CD4-positive, alpha-beta T cell treated with Interleukin-17A for 4 hours (primary cell): ENCODE measurements around the gene CIBAR2.

Source experiments
- DNase-seq: peaks from one replicate; pipeline ENCODE4 v3.0.0-alpha.2; 2020; ENCODE audit warnings: mixed read lengths

The CIBAR2 gene

GRCh38 chr16:85144026-85144915 is 32.0 kb upstream of the CIBAR2 start:
- DNase-seq: no peak

- no peak for DNase-seq
Measured at GRCh38 chr16:85142771-85143211, 30.5 kb upstream of the CIBAR2 start.

- no peak for DNase-seq
Measured at GRCh38 chr16:85142129-85142513, 29.8 kb upstream of the CIBAR2 start.

DNA sequence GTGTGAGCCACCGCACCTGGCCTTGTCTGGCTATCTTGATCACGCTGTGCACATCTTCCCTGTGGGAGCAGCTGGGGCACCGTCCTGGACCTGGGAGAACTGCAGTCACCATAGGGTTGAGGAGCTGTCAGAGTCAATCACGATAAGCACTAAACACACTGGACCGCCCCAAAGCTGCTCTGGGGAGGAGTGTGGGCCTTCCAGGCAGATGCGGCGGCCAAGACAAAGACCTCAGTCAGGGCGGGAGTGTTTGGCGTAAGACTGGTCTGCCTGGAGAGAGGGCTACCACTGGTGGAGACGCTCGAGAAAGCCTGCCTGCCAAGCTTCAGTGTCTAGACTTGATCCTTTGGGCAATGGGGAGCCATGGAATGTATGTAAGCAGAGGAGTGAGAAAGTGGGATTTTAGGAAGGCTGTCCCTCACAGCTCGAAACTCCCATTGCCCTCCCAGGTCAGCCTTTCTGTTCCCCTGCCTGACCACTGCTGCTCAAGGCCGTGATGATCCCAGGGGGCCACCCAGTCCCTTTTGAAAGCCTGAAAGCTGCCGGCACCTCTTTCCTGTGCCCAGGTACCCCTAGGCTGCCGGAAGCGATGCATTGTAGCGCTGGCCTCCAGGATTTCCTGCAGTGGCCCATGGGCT is 29.3 kb upstream of the CIBAR2 start:
- no peak for DNase-seq

GRCh38 chr16:85140455-85141012 is 28.3 kb upstream of the CIBAR2 start:
- DNase-seq: no peak

DNA sequence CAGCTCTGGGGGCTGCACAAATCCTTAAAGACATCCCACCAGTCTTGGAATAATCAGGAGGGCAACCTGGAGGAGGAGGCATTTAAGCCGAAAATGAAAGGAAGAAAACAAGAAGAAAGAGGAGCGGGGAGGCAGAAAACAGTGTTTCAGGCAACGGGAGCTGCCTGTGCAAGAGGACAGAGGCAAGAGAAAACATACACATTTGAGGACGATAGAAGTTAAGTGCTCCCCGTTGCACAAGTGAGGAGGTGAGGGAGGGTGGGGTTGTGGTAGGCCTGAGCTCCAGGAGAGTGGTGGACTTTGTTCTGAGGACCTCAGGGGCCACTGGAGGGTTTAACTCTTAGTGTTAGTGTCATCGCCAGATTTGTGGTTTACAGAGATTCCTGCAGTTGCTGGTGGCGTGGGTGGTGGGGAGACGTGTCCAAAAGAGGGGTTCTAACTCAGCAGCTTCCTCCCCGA is 27.6 kb upstream of the CIBAR2 start:
- DNase-seq: no peak

- DNase-seq: no peak
Measured at GRCh38 chr16:85138825-85139627, 26.8 kb upstream of the CIBAR2 start.

DNA sequence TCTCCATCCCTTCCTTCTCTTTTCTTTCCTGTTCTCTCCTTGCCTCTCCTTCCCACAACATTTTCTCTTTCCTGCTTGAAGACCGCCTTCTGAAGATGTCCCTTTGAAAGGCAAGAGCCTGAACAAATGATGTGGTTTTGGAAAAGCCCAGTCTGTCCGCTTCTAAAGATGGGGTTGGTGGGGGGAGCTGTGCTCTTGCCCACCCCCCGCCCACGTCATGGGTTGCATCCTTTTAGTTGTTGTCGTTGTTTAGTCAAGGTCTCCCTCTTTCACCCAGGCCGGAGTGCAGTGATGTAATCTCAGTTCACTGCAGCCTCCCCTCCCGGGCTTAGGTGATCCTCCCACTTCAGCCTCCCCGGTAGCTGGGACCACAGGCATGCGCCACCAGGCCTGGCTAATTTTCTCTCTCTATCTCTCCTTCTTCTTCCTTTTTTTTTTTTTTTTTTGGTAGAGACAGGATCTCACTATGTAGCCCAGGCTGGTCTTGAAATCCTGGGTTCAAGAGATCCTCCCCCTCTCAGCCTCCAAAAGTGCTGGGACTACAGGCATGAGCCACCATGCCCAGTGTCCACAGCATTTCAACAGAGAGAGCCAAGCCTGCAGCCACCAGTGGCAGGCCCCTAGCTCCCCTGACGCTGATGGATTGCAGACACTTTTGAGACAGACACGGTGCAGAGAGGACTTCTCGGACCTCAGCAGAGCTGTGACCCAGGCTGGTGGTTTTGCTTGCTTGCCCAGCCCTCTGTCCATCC is 26.0 kb upstream of the CIBAR2 start:
- no peak for DNase-seq

DNA sequence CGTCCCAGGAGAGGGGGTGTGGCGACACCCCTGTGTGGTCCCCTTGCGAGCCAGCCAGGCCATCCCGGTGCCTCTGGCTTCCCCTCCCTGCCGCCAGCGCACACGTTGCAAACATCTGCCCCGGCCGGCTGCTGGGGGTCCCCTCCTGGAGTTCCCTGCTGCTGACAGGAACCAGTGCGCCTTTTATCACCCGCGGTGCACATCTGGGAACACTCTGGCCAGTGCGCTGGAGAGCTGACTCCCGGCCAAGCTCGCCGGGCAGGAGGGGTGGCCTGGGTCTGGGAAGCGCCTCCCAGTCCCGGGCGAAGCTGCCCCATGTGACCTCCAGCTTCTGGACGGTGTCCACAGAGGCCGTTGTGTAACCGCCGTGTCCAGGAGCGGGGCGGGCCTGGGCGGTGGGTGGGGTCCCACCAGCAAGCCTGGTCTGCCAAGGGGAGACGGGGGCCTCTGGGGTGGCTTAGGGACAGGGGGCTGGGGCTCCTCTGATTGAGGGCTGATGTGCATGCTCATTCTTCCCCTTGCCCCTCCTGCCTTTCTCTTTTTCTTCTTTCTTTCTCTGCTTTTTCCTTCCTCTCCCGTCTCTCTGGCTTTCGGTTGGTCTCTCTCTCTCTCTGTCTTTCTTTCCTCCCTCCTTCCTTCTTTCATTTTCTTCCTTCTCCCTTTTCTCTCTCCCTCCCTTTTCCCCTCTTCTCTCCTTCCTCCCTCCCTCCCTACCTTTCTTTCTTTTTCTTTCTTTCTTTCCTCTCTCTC is 25.2 kb upstream of the CIBAR2 start:
- DNase-seq: no peak

GRCh38 chr16:85136702-85137322 is 24.5 kb upstream of the CIBAR2 start:
- DNase-seq: no peak

DNA sequence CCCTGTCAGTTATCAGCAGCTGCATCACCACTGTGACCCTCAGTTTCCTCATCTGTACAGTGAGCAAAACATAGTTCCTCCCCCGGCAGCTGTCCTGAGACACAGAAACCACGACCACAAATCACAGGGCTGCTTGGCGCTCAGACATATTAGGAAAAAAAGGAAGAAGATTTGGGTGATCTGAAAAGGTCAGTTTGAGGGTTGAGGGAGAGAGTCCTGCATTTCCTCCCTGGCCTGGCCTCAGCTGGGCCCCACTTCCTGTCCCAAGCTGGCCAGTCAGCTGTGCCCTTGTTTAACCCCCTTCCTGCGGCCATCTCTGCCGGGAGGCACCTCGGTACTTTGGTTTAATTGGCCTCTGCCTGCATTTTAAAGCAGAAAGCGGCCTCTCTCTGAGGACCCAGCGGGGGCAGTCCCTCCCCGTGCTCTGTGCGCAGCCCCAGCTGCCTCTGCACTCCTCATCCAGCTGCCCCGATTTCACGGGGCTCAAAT is 24.0 kb upstream of the CIBAR2 start:
- DNase-seq: no peak

GRCh38 chr16:85134789-85135142 is 22.5 kb upstream of the CIBAR2 start:
- DNase-seq: no peak

DNA sequence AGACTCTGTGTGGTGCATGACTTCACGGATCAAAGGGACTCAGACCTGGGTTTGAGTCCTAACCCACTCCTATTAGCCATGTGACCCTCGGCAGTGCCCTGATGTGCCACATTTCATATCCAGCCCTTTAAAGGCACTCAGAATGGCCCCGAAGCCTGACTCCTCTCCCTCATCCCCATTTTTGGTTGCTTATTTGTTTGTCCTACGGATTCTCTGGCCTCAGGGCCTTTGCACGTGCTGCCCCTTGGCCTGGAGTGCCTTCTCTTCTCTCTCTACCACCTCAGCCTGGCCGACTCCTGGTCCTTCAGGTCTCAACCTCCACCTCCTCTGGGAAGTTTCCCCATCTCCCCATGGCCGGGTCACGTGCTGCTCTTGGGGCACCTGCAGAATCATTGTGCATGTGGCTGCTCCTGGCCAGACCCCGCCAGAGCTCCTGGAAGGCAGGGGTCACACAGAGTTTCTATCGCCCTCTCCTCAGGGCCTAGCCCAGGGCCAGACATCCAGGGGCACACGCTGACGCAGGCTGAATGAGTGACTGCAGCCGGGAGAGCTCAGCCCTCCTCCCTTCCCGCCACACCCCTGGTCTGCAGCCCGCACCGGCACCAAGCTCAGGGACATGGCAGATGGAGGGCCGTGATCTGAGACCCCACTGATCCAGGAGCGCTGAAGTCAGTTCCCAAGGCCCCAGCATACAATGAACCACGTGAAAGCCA is 22.0 kb upstream of the CIBAR2 start:
- DNase-seq: no peak

- DNase-seq: no peak
Measured at GRCh38 chr16:85133290-85133599, 21.0 kb upstream of the CIBAR2 start.

GRCh38 chr16:85132456-85133289 is 20.4 kb upstream of the CIBAR2 start:
- no peak for DNase-seq

- no peak for DNase-seq
Measured at GRCh38 chr16:85130705-85131028, 18.4 kb upstream of the CIBAR2 start.

- no peak for DNase-seq
Measured at GRCh38 chr16:85129876-85130704, 17.8 kb upstream of the CIBAR2 start.

DNA sequence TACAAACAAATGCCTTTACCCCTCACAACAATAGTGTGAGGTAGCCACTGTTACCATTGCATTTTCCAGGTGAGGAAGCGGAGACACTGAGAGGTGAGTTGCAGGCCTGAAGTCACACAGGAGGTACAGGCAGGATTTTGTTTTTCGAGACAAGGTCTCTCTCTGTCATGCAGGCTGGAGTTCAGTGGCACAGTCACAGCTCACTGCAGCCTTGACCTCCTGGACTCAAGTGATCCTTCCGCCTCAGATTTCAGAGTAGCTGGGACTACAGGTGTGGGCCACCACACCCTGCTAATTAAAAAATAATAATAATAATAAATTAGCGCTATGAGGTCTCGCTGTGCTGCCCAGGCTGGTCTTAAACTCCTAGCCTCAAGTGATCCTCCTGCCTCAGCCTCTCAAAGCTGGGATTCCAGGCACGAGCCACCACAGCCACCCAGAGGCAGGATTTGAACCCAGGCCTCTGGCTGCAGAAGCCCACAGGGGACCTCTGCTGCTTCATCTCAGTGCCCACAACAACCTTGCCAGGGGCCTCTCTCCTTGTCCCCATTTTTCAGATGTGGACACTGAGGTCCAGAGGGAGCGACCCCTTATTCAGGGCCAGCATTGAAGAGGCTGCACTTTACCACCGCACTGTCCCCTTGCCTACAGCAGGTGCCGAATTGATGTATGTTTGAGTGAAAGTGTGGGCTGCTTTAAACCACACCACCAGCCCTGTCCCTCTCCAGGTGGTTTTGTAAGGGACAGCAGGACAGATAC is 16.0 kb upstream of the CIBAR2 start:
- DNase-seq: no peak
